SH-SY5Y (cell line): ENCODE measurements around the gene PSMD5.

ENCODE experiments used
- GATA2 ChIP-seq: IDR thresholded peaks from 2 replicates; pipeline ENCODE4 v1.6.1; 2011; ENCODE audit warnings: mild to moderate bottlenecking, low read depth, low read length
- GATA3 ChIP-seq: IDR thresholded peaks from 2 replicates; pipeline ENCODE4 v1.6.1; 2011; ENCODE audit warnings: low read depth, mild to moderate bottlenecking, low read length, moderate library complexity

- no peak for TF ChIP-seq GATA2
- no peak for TF ChIP-seq GATA3
These were observed 19.7 kb upstream of the PSMD5 start for GRCh38 chr9:120862452-120862851.
